Natural killer cell (primary cell): ENCODE data around the gene DLL4. TPM values are rescaled to one million over a fixed set of nuclear protein-coding genes. Genes with fewer than 3 reads are reported as not detected.

Experiments used
- ATAC-seq, 3 donors: fragments of 150-1000 bp in 2 of 3; fragments of 200-7000 bp in 1 of 3; cut with Tn5 transposase; 1 replicate in 1 of 3; 2 replicates in 2 of 3; pipeline ENCODE4 v1.10.0; 2021; ENCODE audit warnings: mild to moderate bottlenecking in 2 of 3, moderate library complexity in 2 of 3
- DNase-seq, 2 donors: peaks; one replicate each; pipeline versions ENCODE4 v3.0.0 to v3.0.0-alpha.2; 2013 to 2021; ENCODE audit warnings: mixed read lengths in 1 of 2
- H3K27ac ChIP-seq: one replicate; pipeline ENCODE4 v1.5.1; 2013; ENCODE audit warnings: mild to moderate bottlenecking, low read length
- H3K27me3 ChIP-seq: one replicate; pipeline ENCODE4 v1.6.1; 2013; ENCODE audit warnings: low read length; ENCODE audit not compliant: control insufficient read depth, insufficient read depth
- H3K36me3 ChIP-seq: one replicate; pipeline ENCODE4 v1.6.1; 2013; ENCODE audit warnings: low read length; ENCODE audit not compliant: control insufficient read depth, insufficient read depth
- H3K4me1 ChIP-seq: one replicate; pipeline ENCODE4 v1.6.1; 2013; ENCODE audit warnings: low read length; ENCODE audit not compliant: control insufficient read depth, insufficient read depth
- H3K4me3 ChIP-seq: one replicate; pipeline ENCODE4 v1.5.1; 2013; ENCODE audit warnings: low read length
- H3K9me3 ChIP-seq: one replicate; pipeline ENCODE4 v1.6.1; 2013; ENCODE audit warnings: low read length; ENCODE audit not compliant: control insufficient read depth, insufficient read depth
- H3K27ac Mint-ChIP-seq, 2 donors: one replicate each; pipeline ENCODE4 v1.8.0; 2022; ENCODE audit warnings: mild to moderate bottlenecking in 2 of 2, mixed read lengths in 2 of 2, moderate library complexity in 1 of 2
- H3K27me3 Mint-ChIP-seq, 2 donors: one replicate each; pipeline ENCODE4 v1.8.0; 2022; ENCODE audit warnings: low read depth in 2 of 2, mixed read lengths in 2 of 2
- H3K36me3 Mint-ChIP-seq: one replicate; pipeline ENCODE4 v1.8.0; 2022; ENCODE audit warnings: mixed read lengths
- H3K4me1 Mint-ChIP-seq, 2 donors: one replicate each; pipeline ENCODE4 v1.8.0; 2022; ENCODE audit warnings: mixed read lengths in 2 of 2
- H3K4me3 Mint-ChIP-seq: one replicate; pipeline ENCODE4 v1.8.0; 2022; ENCODE audit warnings: mild to moderate bottlenecking, moderate library complexity, mixed read lengths
- H3K9me3 Mint-ChIP-seq, 2 donors: one replicate each; pipeline ENCODE4 v1.8.0; 2022; ENCODE audit warnings: mixed read lengths in 2 of 2
- WGBS: methylation state at CpG from one replicate; pipeline ENCODE4 v1.1.7; 2013; ENCODE audit warnings: missing lambda C conversion rate; ENCODE audit not compliant: insufficient coverage; 5-methylcytosine and 5-hydroxymethylcytosine counted together
- intact Hi-C: fragments of 100-400 bp; cut with micrococcal nuclease; formaldehyde crosslinking; loops from one replicate; pipeline ENCODE4 v1.14.2; 2022
- total RNA-seq, 4 donors: library from RNA; stranded (reverse); fragments of 120-200 nt in 1 of 4; gene quantifications; one replicate each; pipeline versions ENCODE4 v1.2.3 to v1.2.4, GENCODE V29; 2013 to 2022
- TF ChIP-seq, protein P1 (sequence below): fragments of 200-600 bp; IDR thresholded peaks from one replicate; pipeline ENCODE4 v1.8.0; 2022; ENCODE audit warnings: antibody characterized with exemption

DLL4 gene
- total RNA-seq, 3 donors from 2014 or later (not counting 1 experiment from before 2014, with no cell fraction given), result 0.10 to 0.16 TPM; not detected in 1

DNA sequence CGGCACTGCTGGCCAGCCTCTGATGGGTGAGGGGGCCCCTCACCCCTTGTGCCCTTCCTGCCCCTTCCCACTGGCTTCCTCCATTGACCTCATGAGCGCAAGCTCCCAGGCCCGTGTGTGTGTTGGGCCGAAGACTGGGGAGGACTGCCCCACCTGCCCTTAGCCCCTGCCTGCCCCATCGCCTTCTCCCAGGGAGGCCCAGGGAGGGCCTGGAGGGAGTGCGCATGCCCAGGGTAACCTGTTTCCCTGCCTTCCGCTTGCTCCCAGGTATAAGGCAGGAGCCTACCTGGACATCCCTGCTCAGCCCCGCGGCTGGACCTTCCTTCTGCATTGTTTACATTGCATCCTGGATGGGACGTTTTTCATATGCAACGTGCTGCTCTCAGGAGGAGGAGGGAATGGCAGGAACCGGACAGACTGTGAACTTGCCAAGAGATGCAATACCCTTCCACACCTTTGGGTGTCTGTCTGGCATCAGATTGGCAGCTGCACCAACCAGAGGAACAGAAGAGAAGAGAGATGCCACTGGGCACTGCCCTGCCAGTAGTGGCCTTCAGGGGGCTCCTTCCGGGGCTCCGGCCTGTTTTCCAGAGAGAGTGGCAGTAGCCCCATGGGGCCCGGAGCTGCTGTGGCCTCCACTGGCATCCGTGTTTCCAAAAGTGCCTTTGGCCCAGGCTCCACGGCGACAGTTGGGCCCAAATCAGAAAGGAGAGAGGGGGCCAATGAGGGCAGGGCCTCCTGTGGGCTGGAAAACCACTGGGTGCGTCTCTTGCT, 8.8 kb downstream of the DLL4 start:
- H3K27ac Mint-ChIP-seq, result peak overlapping the region in 1 of 2 donors; percentile 30
- DNase-seq (peak in 1 of 2 donors; percentile 59), ATAC-seq (no peak)
- Histone ChIP-seq H3K4me1 (peaks cover 21% of the 10 kb centered on the region), H3K4me3 (no peak overlapping the region), H3K27me3 (no peaks in the 10 kb centered on the region), H3K9me3 (no peaks in the 10 kb centered on the region), H3K36me3 (no peaks in the 10 kb centered on the region), H3K27ac (no peak overlapping the region)
- H3K9me3 Mint-ChIP-seq, result no peaks in the 10 kb centered on the region
- peaks cover 0 to 8% of the 10 kb centered on the region in 2 donors for H3K27me3 Mint-ChIP-seq
- intact Hi-C loops, result no loop called here
- TF ChIP-seq, protein P1, sequence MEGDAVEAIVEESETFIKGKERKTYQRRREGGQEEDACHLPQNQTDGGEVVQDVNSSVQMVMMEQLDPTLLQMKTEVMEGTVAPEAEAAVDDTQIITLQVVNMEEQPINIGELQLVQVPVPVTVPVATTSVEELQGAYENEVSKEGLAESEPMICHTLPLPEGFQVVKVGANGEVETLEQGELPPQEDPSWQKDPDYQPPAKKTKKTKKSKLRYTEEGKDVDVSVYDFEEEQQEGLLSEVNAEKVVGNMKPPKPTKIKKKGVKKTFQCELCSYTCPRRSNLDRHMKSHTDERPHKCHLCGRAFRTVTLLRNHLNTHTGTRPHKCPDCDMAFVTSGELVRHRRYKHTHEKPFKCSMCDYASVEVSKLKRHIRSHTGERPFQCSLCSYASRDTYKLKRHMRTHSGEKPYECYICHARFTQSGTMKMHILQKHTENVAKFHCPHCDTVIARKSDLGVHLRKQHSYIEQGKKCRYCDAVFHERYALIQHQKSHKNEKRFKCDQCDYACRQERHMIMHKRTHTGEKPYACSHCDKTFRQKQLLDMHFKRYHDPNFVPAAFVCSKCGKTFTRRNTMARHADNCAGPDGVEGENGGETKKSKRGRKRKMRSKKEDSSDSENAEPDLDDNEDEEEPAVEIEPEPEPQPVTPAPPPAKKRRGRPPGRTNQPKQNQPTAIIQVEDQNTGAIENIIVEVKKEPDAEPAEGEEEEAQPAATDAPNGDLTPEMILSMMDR, result no peak
- H3K4me3 Mint-ChIP-seq, result no peak overlapping the region
- H3K4me1 Mint-ChIP-seq, result peaks cover 9 to 22% of the 10 kb centered on the region in 2 donors
- 87% methylated on average over 19 of the region's 19 CpGs for WGBS
- no peaks in the 10 kb centered on the region for H3K36me3 Mint-ChIP-seq

DNA sequence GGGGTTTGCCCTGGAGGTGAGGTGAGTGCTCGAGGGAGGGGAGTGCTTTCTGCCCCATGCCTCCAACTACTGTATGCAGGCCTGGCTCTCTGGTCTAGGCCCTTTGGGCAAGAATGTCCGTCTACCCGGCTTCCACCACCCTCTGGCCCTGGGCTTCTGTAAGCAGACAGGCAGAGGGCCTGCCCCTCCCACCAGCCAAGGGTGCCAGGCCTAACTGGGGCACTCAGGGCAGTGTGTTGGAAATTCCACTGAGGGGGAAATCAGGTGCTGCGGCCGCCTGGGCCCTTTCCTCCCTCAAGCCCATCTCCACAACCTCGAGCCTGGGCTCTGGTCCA, 9.4 kb downstream of the DLL4 start:
- Mint-ChIP-seq H3K9me3 (no peaks in the 10 kb centered on the region), H3K27me3 (peaks cover 0 to 4% of the 10 kb centered on the region in 2 donors), H3K27ac (no peak overlapping the region), H3K4me1 (peaks cover 12 to 25% of the 10 kb centered on the region in 2 donors), H3K36me3 (no peaks in the 10 kb centered on the region), H3K4me3 (no peak overlapping the region)
- WGBS, result 76% methylated on average over 5 of the region's 6 CpGs
- intact Hi-C loops, result no loop called here
- H3K27ac ChIP-seq, result no peak overlapping the region
- H3K27me3 ChIP-seq, result no peaks in the 10 kb centered on the region
- TF ChIP-seq, protein P1, result no peak
- DNase-seq (peak in 1 of 2 donors; percentile 55), ATAC-seq (no peak)
- no peaks in the 10 kb centered on the region for H3K9me3 ChIP-seq
- peaks cover 26% of the 10 kb centered on the region for H3K4me1 ChIP-seq
- no peaks in the 10 kb centered on the region for H3K36me3 ChIP-seq
- H3K4me3 ChIP-seq, result no peak overlapping the region

- DNase-seq, result peak in 1 of 2 donors; percentile 50
These were observed 11.2 kb downstream of the DLL4 start for GRCh38 chr15:40940296-40940801.

More at GRCh38 chr15:40940296-40940801, 11.2 kb downstream of the DLL4 start:
- peak overlapping the region; percentile 14 to 82 for H3K27ac Mint-ChIP-seq
- peak overlapping the region; percentile 64 for H3K4me3 Mint-ChIP-seq
- no peak overlapping the region for H3K4me3 ChIP-seq
- peaks cover 12 to 31% of the 10 kb centered on the region in 2 donors for H3K4me1 Mint-ChIP-seq
- WGBS, result 28% methylated on average over 15 of the region's 15 CpGs
- peaks cover 29% of the 10 kb centered on the region for H3K4me1 ChIP-seq
- TF ChIP-seq, protein P1, result no peak
- H3K36me3 Mint-ChIP-seq, result no peaks in the 10 kb centered on the region
- ATAC-seq, result no peak
- no peaks in the 10 kb centered on the region for H3K9me3 Mint-ChIP-seq
- intact Hi-C loops, result no loop called here
- H3K36me3 ChIP-seq, result no peaks in the 10 kb centered on the region
- H3K27ac ChIP-seq, result no peak overlapping the region
- H3K27me3 Mint-ChIP-seq, result no peaks in the 10 kb centered on the region
- H3K9me3 ChIP-seq, result no peaks in the 10 kb centered on the region
- H3K27me3 ChIP-seq, result no peaks in the 10 kb centered on the region
